Activated CD4-positive, alpha-beta memory T cell treated with anti-CD3 and anti-CD28 coated beads, Interleukin-2, amount 10 ng/mL, durations not matched to agents 7 days and 5 days (primary cell): ENCODE data around the gene THOC1. TPM values are rescaled to one million over a fixed set of nuclear protein-coding genes. Genes with fewer than 3 reads are reported as not detected.
A peak's percentile ranks its signal among the peaks of the same experiment; 100 is the strongest.

Experiments used
- CTCF ChIA-PET: fragments of 350-600 bp; sonication (Branson Sonifier 250); formaldehyde crosslinking; loops from one replicate; lab custom pipeline; 2021; ENCODE audit warnings: antibody characterized with exemption, inconsistent platforms; lab: Charles Lee
- POLR2A ChIA-PET: fragments of 350-600 bp; sonication (Branson Sonifier 250); formaldehyde crosslinking; loops from one replicate; lab custom pipeline; 2021; ENCODE audit warnings: antibody characterized with exemption; lab: Charles Lee
- DNase-seq: peaks from one replicate; pipeline ENCODE4 v3.0.0-alpha.2; 2020
- H3K27ac Mint-ChIP-seq: one replicate; pipeline ENCODE4 v1.8.0; 2021; ENCODE audit warnings: mild to moderate bottlenecking, mixed read lengths
- H3K27me3 Mint-ChIP-seq: one replicate; pipeline ENCODE4 v1.8.0; 2021; ENCODE audit warnings: mixed read lengths
- H3K36me3 Mint-ChIP-seq: one replicate; pipeline ENCODE4 v1.8.0; 2021; ENCODE audit warnings: low read depth, mixed read lengths
- H3K4me1 Mint-ChIP-seq: one replicate; pipeline ENCODE4 v1.8.0; 2021; ENCODE audit warnings: mixed read lengths
- H3K4me3 Mint-ChIP-seq: one replicate; pipeline ENCODE4 v1.8.0; 2021; ENCODE audit warnings: mild to moderate bottlenecking, mixed read lengths
- H3K9me3 Mint-ChIP-seq: one replicate; pipeline ENCODE4 v1.8.0; 2021; ENCODE audit warnings: mixed read lengths
- total RNA-seq, 2 experiments: library from RNA; stranded (reverse); gene quantifications; one replicate each; pipeline ENCODE4 v1.2.3, GENCODE V29; 2021

Gene THOC1
- total RNA-seq, 2 experiments from 2014 or later, result 42.2 to 43.1 TPM

DNA sequence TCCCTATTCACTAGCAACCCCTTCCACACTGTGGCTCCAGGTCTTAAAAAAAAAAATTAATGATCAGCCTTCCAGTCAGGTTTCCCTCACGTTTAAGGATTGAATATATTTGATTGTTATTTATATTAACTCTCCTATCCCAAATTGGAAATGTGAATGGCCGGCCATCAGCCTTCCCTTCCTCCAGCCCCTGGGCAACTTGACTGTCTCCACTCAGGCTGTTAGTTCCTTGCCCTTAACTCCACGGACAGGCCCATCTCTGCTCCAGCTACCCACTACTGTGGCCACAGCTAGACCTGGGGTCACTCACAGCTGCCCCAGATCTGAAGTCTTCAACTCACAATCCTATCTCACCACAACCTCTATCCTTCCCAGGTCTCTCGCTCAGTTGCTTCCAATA lies 39.9 kb downstream of the THOC1 start:
- H3K27ac Mint-ChIP-seq, result no peak overlapping the region
- H3K36me3 Mint-ChIP-seq, result peaks cover 37% of the 10 kb centered on the region
- POLR2A ChIA-PET, result no interaction called here

DNA sequence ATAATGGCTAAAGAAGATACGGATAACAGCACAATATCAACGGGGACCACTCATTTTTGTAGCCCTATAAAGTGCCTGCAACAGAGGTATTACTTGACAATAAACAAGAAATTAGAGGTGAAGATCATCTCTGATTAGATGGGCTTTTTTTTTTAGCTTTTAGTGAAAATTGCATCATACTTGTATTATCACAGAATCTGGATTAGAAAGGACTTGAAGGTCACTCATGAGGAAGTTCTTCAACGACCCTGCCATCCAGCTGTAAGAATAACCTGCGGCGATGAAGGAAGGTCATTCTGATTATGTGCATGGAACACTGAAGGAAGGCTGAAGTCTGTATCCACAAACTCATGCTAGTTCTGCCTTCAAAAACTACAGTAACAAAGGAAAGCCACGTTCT lies 40.5 kb downstream of the THOC1 start:
- no peaks in the 10 kb centered on the region for H3K4me1 Mint-ChIP-seq
- no peak for DNase-seq
- H3K36me3 Mint-ChIP-seq, result peaks cover 42% of the 10 kb centered on the region
- no peaks in the 10 kb centered on the region for H3K9me3 Mint-ChIP-seq
- H3K27me3 Mint-ChIP-seq, result no peaks in the 10 kb centered on the region
- CTCF ChIA-PET, result no interaction called here
- POLR2A ChIA-PET, result no interaction called here
- no peak overlapping the region for H3K4me3 Mint-ChIP-seq
- H3K27ac Mint-ChIP-seq, result no peak overlapping the region

More for the DNA sequence above, 39.9 kb downstream of the THOC1 start:
- Mint-ChIP-seq H3K9me3 (no peaks in the 10 kb centered on the region), H3K27me3 (no peaks in the 10 kb centered on the region), H3K4me1 (no peaks in the 10 kb centered on the region), H3K4me3 (no peak overlapping the region)
- CTCF ChIA-PET, result no interaction called here
- DNase-seq, result no peak

DNA sequence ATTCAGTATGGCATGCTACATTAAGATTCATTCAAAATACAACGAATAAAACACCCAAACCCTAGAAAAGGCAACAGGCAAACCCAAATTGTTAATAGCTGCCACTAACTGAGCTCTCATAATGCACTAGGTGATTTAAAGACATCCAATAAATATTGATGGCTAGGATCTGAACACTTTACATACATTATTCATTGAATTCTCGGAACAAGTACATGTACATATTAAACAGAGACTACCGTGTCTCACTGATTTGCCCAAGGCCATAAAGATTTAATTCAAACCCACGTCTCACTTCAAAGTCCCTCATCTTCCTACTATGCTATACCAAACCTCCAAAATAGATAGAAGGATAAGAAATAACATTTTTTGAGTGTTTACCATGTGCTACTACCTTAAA lies 42.1 kb downstream of the THOC1 start:
- POLR2A ChIA-PET, result interaction anchor here (1.1 to 1.5 kb wide), 2 partner anchors 10 to 12 kb away, joined by 3 to 4 read pairs; no protein-coding TSS in a partner anchor
- Mint-ChIP-seq H3K27me3 (no peaks in the 10 kb centered on the region), H3K9me3 (no peaks in the 10 kb centered on the region), H3K4me3 (no peak overlapping the region), H3K4me1 (no peaks in the 10 kb centered on the region), H3K36me3 (peaks cover 43% of the 10 kb centered on the region), H3K27ac (no peak overlapping the region)
- no peak for DNase-seq
- CTCF ChIA-PET, result no interaction called here

DNA sequence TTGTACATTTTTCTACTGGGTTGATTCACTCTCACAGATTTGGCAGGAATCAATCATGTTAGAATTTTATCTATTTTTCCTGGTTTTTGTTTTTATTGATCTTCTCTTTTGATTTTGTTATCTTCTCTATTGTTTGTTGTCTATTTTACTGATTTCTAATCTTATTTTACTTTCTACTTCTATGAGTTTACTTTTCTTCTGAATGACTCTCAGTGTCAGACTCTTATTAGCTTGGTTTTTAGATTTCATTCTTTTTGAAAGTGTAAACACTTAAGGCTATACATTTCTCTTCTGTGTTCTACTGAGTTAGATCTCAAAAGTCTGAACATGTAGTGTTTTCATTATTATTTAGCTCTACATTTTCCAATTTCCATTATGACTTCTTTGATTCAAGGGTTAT lies 47.1 kb downstream of the THOC1 start:
- CTCF ChIA-PET, result no interaction called here
- no peak overlapping the region for H3K27ac Mint-ChIP-seq

DNA sequence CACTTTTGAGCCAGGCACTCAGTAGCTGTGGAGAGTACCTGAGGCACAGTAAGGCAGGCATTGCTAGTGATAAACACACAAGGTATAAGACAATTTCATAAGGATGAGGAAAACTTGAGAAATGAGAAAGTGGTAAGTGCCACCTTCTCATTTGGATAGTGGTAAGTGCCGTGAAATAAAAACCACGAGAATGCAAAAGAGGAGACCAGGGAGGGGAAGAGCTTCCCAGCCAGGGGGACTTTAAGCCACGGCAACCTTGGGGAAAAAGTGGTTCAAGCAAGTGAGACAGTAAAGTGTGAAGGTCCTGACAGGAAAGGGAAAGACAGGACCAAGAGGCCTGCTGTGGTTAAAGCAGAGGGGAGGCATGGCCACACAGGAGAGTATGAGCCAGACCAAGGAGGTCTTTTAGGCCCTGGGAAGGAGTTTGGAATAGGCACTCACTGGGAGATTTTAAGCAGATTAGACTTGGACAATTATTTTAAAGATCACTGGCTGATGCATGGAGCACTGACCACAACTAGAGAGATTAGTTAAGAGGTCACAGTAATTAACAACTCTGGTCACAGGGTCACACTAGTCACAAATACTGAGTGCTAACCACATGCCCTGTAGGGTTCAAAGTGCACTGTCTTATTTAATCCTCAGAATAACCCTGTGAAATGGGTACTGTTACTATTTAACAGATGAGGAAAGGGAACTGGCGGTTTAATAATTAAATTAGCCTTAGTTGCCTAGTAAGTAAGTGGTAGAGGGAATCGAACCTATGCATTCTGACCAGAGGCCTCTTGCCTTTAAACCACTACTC lies 50.1 kb downstream of the THOC1 start:
- peaks cover 60% of the 10 kb centered on the region for H3K36me3 Mint-ChIP-seq
- H3K27ac Mint-ChIP-seq, result peak overlapping the region; percentile 3
- ChIA-PET CTCF (no interaction called here), POLR2A (no interaction called here)
- H3K4me3 Mint-ChIP-seq, result no peak overlapping the region
- no peaks in the 10 kb centered on the region for H3K4me1 Mint-ChIP-seq
- no peaks in the 10 kb centered on the region for H3K27me3 Mint-ChIP-seq
- no peaks in the 10 kb centered on the region for H3K9me3 Mint-ChIP-seq
- no peak for DNase-seq

More for the DNA sequence above, 47.1 kb downstream of the THOC1 start:
- Mint-ChIP-seq H3K9me3 (no peaks in the 10 kb centered on the region), H3K36me3 (peaks cover 61% of the 10 kb centered on the region), H3K4me1 (no peaks in the 10 kb centered on the region), H3K4me3 (no peak overlapping the region), H3K27me3 (no peaks in the 10 kb centered on the region)
- POLR2A ChIA-PET, result no interaction called here
- DNase-seq, result no peak

DNA sequence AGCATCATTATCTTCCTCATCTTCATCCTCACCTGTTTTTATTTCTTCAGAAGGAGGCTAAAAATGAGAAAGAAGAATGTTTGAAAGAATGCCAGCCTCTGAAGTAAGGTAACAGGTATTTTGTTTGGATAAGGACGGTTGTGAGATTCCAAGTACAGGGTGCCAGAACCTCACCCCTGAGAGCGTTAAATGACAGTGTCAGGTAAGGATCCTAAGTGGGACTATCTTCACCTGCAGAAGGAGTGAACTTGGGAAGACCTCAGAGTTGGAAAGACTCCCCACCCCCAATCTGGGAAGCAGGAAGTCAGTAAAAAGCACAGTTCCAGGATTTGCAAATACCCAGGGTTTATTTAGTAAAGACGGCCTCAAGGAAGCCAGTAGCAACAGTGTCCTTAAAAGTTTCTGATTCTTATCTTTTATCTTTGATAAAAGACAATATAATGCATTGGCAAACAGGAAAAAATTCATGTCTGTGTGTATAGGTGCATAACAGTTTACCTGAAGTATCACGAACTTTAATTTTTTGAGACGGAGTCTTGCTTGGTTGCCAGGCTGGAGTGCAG lies 52.3 kb downstream of the THOC1 start:
- Mint-ChIP-seq H3K27me3 (no peaks in the 10 kb centered on the region), H3K4me3 (no peak overlapping the region), H3K27ac (no peak overlapping the region), H3K9me3 (no peaks in the 10 kb centered on the region), H3K4me1 (no peaks in the 10 kb centered on the region), H3K36me3 (peaks cover 69% of the 10 kb centered on the region)
- no peak for DNase-seq
- CTCF ChIA-PET, result no interaction called here
- POLR2A ChIA-PET, result interaction anchor here (1.1 to 1.5 kb wide), 2 partner anchors 10 to 53 kb away, joined by 3 read pairs; partner anchors contain the start of gene THOC1

DNA sequence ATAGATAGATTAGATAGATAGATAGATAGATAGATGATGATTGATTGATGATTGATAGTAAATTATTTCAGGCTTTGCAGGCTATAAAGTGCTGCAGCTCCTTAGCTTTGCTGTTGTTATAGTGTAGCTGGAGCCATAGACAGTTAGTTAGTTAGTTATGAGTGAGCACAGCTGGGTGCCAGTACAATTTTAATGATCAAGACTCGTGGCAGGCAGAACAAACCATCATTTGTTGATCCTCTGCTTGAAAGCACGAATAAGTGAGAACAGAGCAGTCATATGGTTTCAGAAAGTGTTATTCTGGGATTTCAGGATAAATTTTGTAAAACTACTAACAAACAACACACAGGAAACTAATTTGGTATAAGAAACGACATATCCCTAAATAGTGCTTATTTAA lies 53.9 kb downstream of the THOC1 start:
- Mint-ChIP-seq H3K4me3 (no peak overlapping the region), H3K4me1 (no peaks in the 10 kb centered on the region), H3K36me3 (peaks cover 76% of the 10 kb centered on the region), H3K27ac (no peak overlapping the region), H3K9me3 (no peaks in the 10 kb centered on the region), H3K27me3 (no peaks in the 10 kb centered on the region)
- POLR2A ChIA-PET, result no interaction called here
- CTCF ChIA-PET, result no interaction called here
- no peak for DNase-seq

DNA sequence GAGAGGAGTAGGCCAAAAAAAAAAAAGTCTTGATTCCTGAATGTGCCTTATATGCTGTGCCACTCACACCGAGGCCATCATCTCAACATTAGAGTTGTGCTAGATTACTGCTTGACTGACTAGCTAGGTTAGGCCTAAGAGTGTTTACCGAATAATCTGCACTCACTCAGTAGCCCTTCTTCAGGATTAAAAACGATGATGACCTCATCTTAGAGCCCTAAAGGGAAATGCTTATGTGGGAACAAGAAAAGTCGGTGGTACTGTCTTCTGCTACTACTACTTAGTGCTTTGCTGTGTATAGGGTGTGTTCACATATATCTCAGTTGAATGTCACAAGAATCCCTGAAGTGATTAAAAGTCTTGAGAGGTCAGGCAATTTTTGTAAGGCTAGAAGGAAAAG lies 54.3 kb downstream of the THOC1 start:
- no peak for DNase-seq
- ChIA-PET CTCF (interaction anchor here (1.4 kb wide), 1 partner anchor 17 kb away, joined by 4 read pairs; no protein-coding TSS in a partner anchor), POLR2A (interaction anchor here (1.6 kb wide), 1 partner anchor 54 kb away, joined by 6 read pairs; the partner anchor contains the start of gene THOC1)
- no peaks in the 10 kb centered on the region for H3K4me1 Mint-ChIP-seq
- no peak overlapping the region for H3K27ac Mint-ChIP-seq
- no peak overlapping the region for H3K4me3 Mint-ChIP-seq
- peaks cover 74% of the 10 kb centered on the region for H3K36me3 Mint-ChIP-seq
- no peaks in the 10 kb centered on the region for H3K9me3 Mint-ChIP-seq
- H3K27me3 Mint-ChIP-seq, result no peaks in the 10 kb centered on the region

DNA sequence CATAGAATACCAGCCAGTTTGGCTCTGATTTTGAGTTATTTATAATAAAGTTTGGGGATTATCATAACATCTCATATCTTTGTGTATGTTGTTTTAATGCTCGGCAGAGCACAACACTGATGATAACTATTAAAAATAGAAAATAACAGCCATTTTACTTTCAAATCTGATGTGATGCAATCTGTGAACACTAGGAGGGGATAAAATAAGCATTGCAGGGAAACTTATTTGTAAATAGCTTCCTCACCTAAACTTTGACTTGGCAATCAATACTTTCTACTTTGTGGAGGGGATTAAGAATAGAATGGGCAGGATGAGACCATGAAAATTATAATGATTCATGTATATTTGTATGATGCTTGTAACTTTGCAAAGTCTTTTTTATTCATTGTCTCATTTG lies 55.1 kb downstream of the THOC1 start:
- H3K36me3 Mint-ChIP-seq, result peaks cover 72% of the 10 kb centered on the region
- DNase-seq, result no peak
- CTCF ChIA-PET, result interaction anchor here (1.4 kb wide), 1 partner anchor 17 kb away, joined by 4 read pairs; no protein-coding TSS in a partner anchor
- H3K9me3 Mint-ChIP-seq, result no peaks in the 10 kb centered on the region
- no peak overlapping the region for H3K27ac Mint-ChIP-seq
- H3K27me3 Mint-ChIP-seq, result no peaks in the 10 kb centered on the region
- no peaks in the 10 kb centered on the region for H3K4me1 Mint-ChIP-seq
- POLR2A ChIA-PET, result interaction anchor here (1.6 kb wide), 1 partner anchor 55 kb away, joined by 6 read pairs; the partner anchor contains the start of gene THOC1
- no peak overlapping the region for H3K4me3 Mint-ChIP-seq

DNA sequence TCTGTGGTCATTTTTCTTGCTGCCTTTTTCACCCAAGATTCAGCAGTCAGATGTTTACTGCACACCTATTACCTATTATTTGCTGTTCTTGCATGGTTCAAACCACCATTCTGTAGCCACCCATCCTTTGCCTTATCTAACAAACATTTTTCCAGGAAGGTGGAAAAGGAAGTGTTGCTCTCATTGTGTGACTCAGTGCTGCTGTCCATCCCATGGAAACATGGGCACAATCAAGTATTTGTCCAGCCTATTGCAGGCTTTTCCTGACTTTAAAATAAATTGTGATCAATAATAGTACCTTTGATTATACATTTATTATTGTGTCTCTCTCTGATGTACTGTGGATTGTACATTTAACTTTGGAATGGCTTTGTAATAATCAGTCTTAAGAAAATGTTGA lies 56.3 kb downstream of the THOC1 start:
- Mint-ChIP-seq H3K27ac (no peak overlapping the region), H3K4me3 (no peak overlapping the region), H3K27me3 (no peaks in the 10 kb centered on the region), H3K4me1 (no peaks in the 10 kb centered on the region), H3K9me3 (no peaks in the 10 kb centered on the region), H3K36me3 (peaks cover 67% of the 10 kb centered on the region)
- POLR2A ChIA-PET, result interaction anchor here (1.6 kb wide), 1 partner anchor 56 kb away, joined by 6 read pairs; the partner anchor contains the start of gene THOC1
- CTCF ChIA-PET, result interaction anchor here (1.2 kb wide), 1 partner anchor 57 kb away, joined by 4 read pairs; no protein-coding TSS in a partner anchor
- DNase-seq, result no peak

DNA sequence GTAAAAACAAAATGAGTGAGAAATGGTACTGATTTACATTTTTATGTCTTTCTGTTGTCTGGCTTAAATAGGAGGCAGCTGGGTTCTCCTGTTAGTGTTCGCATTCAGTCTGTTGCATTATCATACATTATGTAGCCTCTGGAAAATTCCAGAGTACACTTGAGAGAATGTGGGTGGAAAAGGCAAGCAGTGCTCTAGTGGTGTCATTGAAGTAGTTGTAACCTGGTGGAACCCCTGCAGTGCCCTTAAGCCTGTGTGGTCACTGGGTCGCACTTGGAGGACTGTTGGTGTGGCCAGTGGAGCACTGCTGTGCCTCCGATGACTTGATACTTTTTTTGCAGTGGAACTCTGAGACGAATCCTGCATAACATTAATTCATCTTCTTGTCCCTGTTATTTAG lies 57.1 kb downstream of the THOC1 start:
- no peaks in the 10 kb centered on the region for H3K4me1 Mint-ChIP-seq
- peaks cover 70% of the 10 kb centered on the region for H3K36me3 Mint-ChIP-seq
- H3K27ac Mint-ChIP-seq, result no peak overlapping the region
- H3K4me3 Mint-ChIP-seq, result no peak overlapping the region
- no peak for DNase-seq
- POLR2A ChIA-PET, result no interaction called here
- no peaks in the 10 kb centered on the region for H3K27me3 Mint-ChIP-seq
- no peaks in the 10 kb centered on the region for H3K9me3 Mint-ChIP-seq
- CTCF ChIA-PET, result no interaction called here

DNA sequence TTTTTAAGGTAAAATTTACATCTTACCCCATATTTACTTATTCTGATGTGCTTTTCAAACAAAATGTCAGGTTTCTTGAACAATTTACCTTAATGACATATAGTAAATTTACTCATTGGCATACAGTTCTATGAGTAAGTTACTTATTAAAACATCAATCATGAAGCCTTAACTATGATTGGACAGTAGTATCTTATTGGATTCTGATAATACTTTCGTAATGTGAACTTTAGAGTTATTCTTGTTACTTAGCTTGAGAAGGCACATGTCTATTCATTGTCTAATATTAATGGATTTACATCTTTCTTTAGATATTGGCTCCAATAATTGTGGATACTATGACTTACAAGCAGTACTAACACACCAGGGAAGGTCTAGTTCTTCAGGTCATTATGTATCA lies 57.8 kb downstream of the THOC1 start:
- Mint-ChIP-seq H3K27ac (no peak overlapping the region), H3K4me1 (no peaks in the 10 kb centered on the region), H3K36me3 (peaks cover 71% of the 10 kb centered on the region), H3K9me3 (no peaks in the 10 kb centered on the region), H3K27me3 (no peaks in the 10 kb centered on the region), H3K4me3 (no peak overlapping the region)
- ChIA-PET POLR2A (no interaction called here), CTCF (no interaction called here)
- no peak for DNase-seq

DNA sequence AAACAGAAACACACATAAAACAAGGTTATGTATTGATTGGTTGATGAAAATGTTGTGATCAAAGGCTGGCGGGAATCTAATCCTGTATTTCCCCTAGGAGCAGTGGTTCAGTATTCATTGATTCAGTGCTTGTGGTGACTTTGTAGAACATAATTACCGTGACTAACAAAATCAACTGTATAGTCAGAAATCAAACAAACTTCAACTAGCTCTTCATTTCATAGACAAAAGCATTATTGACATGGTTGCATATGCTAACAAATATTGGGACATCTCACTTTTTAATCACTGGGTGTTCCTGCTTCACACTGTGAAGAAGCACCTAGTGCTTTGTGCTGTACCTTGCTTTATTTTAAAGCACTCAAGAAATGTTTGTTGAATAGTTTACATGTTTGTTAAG lies 68.1 kb downstream of the THOC1 start:
- CTCF ChIA-PET, result no interaction called here
- no peaks in the 10 kb centered on the region for H3K9me3 Mint-ChIP-seq
- DNase-seq, result no peak
- no peak overlapping the region for H3K27ac Mint-ChIP-seq
- H3K27me3 Mint-ChIP-seq, result no peaks in the 10 kb centered on the region
- H3K36me3 Mint-ChIP-seq, result peaks cover 49% of the 10 kb centered on the region
- H3K4me3 Mint-ChIP-seq, result no peak overlapping the region
- POLR2A ChIA-PET, result no interaction called here
- H3K4me1 Mint-ChIP-seq, result peaks cover 2% of the 10 kb centered on the region
